Hippocampal formation (tissue), 2 donors: ENCODE results near the gene PPFIBP2.
A peak's percentile ranks its signal among the peaks of the same experiment; 100 is the strongest.

ENCODE experiments used
- DNase-seq, 2 donors: peaks; one replicate each; lab custom pipeline; 2025; lab: John Stamatoyannopoulos, UW

PPFIBP2 gene

DNA sequence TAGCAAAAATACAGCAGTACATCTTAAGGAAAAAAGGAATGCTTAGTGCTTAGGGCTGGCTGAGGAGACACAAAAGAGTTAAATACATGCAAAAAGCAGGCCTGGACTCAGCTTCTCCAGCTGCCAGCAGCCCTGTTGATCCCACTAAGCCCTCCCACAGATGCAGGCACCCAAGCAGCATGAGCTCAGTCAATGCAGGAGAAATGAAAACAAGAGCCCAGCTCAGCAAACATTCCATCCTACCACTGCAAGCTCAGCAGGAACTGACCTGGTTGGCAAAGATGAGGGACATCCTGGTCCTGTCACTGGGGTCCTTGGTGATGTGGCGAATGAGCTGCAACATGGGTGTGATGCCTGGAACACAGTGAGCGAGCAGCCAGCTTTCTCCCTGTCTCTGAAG lies 153.7 kb downstream of the PPFIBP2 start:
- DNase-seq = peak; percentile 21 to 35

- peak in 1 of 2 donors; percentile 31 for DNase-seq
These were observed 154.7 kb downstream of the PPFIBP2 start for GRCh38 chr11:7668464-7668863.

DNA sequence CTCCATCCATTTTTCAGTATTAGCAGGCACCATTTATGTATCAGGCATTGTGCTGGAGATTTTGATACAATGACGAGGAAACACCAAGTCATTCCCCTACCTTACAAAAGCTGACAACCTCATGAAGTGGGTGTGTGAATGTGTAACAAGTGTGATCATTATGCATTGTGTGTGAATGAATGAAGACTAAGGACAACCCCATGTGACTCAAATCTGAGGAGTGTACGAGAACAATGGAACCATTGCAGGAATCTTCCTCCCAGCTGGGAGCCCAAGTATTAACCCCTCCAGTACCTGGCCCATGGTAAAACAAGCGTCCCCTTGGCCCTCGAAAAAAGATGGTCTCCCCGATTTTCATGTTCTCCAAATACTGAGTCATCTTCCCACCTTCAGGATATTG lies 155.1 kb downstream of the PPFIBP2 start:
- DNase-seq = peak; percentile 34 to 49

- no peak for DNase-seq
These were observed 156.8 kb downstream of the PPFIBP2 start for GRCh38 chr11:7670641-7671040.

DNA sequence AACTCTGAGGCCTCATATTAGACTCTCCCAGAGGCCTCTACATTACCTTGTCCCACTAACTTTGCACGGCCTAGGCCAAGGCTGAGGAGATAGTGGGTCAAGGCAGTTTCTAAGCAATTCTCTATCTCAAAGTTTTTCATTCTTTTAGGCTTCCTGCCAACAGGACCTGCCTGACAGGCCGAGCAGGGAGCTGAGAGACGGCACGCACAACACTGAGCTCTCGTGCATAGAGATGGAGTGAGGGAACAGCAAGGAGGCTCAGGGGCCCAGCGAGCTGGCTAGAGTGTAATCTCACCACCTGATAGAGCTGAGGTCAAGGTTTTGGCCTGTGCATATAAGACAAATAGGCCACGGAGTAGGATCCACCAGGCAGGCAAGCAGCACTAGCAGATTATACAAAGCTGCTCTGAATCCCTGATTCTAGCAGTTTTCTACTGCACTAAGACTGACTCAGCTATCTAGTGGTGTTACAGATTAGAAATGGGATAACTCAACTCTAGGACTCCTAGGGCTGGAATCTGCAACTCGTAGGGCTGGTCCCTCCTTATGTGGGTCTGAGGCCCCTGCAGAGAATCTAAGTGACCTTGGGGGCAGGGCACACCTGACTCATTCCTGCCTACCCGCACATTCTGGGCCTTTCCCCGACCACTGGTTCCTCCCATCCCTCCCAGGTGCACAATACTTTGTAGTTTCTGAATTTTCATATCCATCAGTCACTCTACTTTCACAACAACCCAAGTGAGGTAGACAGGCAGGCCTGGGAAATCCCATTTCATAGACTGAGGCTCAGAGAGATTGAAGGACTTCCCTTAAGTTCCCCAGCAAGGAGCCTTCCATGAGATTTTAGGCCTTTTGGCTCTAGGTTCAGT lies 157.8 kb downstream of the PPFIBP2 start:
- DNase-seq = no peak

- no peak for DNase-seq
These were observed 158.6 kb downstream of the PPFIBP2 start for GRCh38 chr11:7672276-7672959.

GRCh38 chr11:7672960-7673723 lies 159.3 kb downstream of the PPFIBP2 start, which contains the start of gene CYB5R2:
Gene CYB5R2 (minus strand): TSS chr11:7673500. CDS start chr11:7672825, 675 bp downstream.
- peak; percentile 16 to 61 for DNase-seq

DNA sequence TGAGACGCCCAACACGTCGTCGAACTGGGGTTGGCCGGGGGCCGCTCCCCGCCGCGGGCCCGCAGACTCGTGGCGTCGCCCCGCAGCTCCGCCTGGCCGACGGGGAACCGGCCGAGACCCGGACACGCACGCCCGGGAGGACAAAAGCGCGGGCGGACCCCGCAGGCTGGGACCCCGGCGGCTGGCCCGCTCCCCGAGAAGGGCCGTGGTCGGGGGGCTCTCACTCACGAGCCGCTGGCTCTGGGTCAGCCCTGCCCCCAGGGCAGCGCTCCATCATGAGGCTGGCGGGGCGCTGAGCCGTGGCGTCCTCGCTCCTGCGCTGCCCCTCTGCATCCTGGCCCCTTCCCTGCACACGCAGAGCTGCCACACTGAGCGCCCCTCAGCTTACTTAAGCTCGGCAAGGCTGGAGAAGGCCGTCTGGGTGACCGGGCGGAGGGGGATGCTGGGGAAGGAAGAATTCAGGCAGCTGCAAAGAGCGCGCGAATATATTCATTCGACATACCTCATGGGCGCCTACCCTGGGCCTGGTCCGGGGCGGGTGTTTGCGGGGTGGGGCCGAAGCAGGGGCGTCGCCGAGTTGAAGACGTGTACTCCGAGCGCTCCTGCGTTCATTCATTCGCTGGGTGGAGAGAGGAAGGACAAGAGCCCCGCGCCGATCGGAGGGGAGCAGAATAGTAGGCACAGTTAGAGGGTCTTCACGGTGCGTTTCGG lies 160.1 kb downstream of the PPFIBP2 start:
- no peak for DNase-seq

- DNase-seq = no peak
These were observed 161.8 kb downstream of the PPFIBP2 start for GRCh38 chr11:7675631-7676030.

GRCh38 chr11:7677071-7677470 lies 163.3 kb downstream of the PPFIBP2 start:
- no peak for DNase-seq

DNA sequence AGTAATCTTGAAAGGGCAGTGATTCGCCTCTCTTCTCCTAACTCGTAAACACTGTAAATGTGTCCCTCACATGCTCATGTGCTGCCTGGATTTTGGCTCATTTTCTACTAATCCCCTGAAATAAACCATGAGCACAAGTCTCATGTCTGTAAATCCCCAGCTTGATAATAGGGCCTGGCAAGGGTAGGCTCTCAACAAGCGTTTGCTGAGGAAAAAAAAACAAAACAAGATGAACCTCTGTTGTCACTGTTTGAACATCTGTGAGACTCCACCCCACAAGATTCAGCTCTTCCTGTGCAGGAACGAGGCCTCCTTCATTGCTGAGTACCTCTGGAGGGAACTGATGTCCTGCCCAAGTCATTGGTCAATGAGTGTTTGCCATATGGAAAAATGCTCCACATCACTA lies 164.0 kb downstream of the PPFIBP2 start:
- no peak for DNase-seq

- DNase-seq = no peak
These were observed 169.8 kb downstream of the PPFIBP2 start for GRCh38 chr11:7683571-7683970.

- DNase-seq = no peak
These were observed 173.0 kb downstream of the PPFIBP2 start for GRCh38 chr11:7686761-7687160.

GRCh38 chr11:7687386-7687785 lies 173.6 kb downstream of the PPFIBP2 start:
- DNase-seq = no peak

GRCh38 chr11:7688238-7688826 lies 174.5 kb downstream of the PPFIBP2 start:
- DNase-seq = peak in 1 of 2 donors; percentile 62

- DNase-seq = no peak
These were observed 175.4 kb downstream of the PPFIBP2 start for GRCh38 chr11:7689239-7689638.

GRCh38 chr11:7690648-7691047 lies 176.8 kb downstream of the PPFIBP2 start:
- peak in 1 of 2 donors; percentile 21 for DNase-seq

DNA sequence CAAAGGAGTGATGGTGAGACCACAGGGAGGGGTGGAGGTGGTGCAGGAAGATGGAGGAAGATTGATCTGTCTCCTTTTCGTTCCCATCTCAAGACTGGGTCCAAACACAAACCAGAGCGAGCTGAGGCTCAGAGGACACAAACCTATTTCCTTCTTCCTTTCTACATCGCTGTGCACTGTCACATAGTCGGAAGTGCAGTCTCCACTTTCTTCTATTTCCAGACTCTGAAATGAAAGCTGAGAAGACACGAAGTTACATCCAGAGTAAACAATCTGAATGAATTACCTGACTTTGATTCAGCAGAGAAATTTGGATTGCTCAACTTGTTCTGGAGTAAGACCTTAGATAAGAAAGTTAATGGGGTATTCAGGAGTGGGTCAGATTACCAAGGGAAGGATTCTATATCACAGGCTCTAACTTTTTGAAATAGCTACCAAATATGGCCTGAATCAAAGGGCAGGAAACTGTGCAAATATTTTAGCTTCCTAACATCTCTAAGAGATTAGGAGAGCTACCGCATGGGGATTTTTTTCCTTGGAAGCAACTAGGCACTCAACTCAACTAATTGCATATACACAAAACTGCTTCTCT lies 178.1 kb downstream of the PPFIBP2 start:
- DNase-seq = no peak

- no peak for DNase-seq
These were observed 178.6 kb downstream of the PPFIBP2 start for GRCh38 chr11:7692426-7692825.

DNA sequence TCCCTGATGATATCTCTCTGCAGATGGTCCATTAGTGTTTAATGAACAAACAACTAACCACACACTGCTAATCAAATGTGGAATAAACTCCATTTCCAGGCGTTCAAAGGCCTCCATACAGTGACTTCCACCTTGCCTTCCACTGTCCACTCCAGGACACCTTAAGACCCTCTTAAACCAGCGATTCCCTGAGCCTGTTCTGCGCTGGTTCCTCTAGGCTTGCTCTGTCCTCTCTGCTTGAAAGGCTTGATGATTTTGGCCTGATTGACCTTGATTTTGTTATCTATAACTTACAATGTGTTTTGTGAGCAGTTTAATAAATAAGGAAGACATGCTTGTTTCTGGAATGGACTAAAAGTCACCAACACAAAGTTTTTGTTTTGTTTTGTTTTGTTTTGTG lies 180.4 kb downstream of the PPFIBP2 start:
- no peak for DNase-seq

DNA sequence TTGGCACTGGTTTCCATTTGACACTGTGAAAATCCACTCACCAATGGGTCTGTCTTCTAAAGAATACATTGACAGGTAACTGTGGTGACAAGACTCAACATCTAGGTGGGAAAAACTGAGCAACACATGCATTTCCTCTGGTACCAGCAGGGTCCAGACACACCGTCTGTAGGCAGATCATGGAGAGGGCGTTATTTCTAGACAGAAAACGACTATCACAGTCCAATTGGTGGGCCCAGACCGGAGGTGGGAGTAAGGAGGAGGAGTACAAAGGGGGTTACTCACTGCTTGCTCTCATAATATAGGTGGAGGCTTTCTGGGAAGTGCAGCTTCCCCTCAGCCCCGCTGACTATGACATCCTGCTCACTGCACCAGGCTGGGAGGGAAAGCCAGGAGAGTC lies 182.6 kb downstream of the PPFIBP2 start:
- no peak for DNase-seq
